HEK293T (cell line): ENCODE data around the gene JARID2.

ENCODE experiments used
- ARNT ChIP-seq: fragments of 450-650 bp; IDR thresholded peaks from 2 replicates; pipeline ENCODE4 v1.6.1; 2017; ENCODE audit warnings: mild to moderate bottlenecking
- ELF4 ChIP-seq: fragments of 450-650 bp; IDR thresholded peaks from 2 replicates; pipeline ENCODE4 v1.6.1; 2017; ENCODE audit warnings: antibody characterized with exemption
- FOXM1 ChIP-seq: fragments of 450-650 bp; IDR thresholded peaks from 2 replicates; pipeline ENCODE4 v1.6.1; 2017; ENCODE audit warnings: mild to moderate bottlenecking, borderline replicate concordance
- HDGF ChIP-seq: fragments of 450-650 bp; IDR thresholded peaks from 2 replicates; pipeline ENCODE4 v1.6.1; 2017; ENCODE audit warnings: antibody characterized with exemption, borderline replicate concordance
- LEF1 ChIP-seq: fragments of 450-650 bp; IDR thresholded peaks from 2 replicates; pipeline ENCODE4 v1.6.1; 2017; ENCODE audit warnings: mild to moderate bottlenecking, borderline replicate concordance
- PKNOX1 ChIP-seq: fragments of 450-650 bp; IDR thresholded peaks from 2 replicates; pipeline ENCODE4 v1.6.1; 2016
- SUZ12 ChIP-seq: fragments of 450-650 bp; IDR thresholded peaks from 2 replicates; pipeline ENCODE4 v1.6.1; 2016; ENCODE audit warnings: mild to moderate bottlenecking
- TARDBP ChIP-seq: fragments of 450-650 bp; IDR thresholded peaks from 2 replicates; pipeline ENCODE4 v1.6.1; 2016
- ZNF384 ChIP-seq: fragments of 450-650 bp; IDR thresholded peaks from 2 replicates; pipeline ENCODE4 v1.6.1; 2016

- TF ChIP-seq SUZ12 (no peak), ELF4 (no peak), HDGF (no peak), FOXM1 (no peak), ARNT (no peak), LEF1 (no peak), ZNF384 (no peak), PKNOX1 (no peak), TARDBP (no peak)
These were observed 216.4 kb downstream of the JARID2 start for GRCh38 chr6:15462256-15462655.
